ENCODE measurements around the gene IFI6. TPM values are rescaled to one million over a fixed set of nuclear protein-coding genes. Genes with fewer than 3 reads are reported as not detected.
A peak's percentile ranks its signal among the peaks of the same experiment; 100 is the strongest.

Gene IFI6
- total and polyA plus RNA-seq, 2 of the 13 experiments (the other 11 are each of a cell fraction or from before 2014, with no cell fraction given) = 12.9 to 13.2 TPM

DNA sequence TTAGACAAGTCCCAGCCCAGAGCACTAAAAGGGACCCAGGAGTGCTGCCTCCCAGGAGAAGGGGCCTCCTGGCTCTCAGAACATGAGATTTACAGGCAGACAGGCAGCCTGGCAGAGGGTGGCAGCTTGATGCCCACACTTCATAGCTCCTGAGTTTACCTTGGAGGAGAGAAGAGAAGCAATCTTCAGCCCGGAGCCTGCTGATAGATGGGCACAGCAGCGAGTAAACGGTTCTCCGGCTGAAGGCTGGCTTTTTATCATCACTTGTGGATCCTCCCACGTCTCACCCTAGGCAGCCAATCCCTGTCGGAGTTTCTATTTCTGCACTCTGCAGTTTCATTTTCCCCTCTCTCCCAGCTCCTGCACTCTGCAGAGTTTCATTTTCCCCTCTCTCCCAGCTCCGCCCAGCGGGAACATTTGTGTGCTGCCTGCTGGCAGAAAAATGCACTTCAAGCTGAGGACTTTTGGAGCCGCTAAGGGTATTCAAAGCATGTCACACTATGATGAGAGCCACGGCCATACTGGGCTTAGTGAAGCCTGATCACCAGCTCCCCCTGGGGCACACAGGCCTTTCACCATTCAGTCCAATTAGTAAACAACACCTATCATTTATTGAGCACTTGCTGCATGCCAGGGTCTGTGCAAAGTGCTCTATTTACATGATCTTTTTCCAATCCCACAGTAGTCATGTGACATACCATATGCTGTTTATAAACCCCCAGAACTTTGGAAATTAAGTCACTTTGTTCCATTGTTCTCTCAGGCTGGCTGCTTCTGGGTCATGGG, at the start of gene IFI6 (continued):
- TF ChIP-seq SP140L (CRISPR knock-in tag; IDR thresholded peaks at IDR 0.05; ENCODE audit: borderline replicate concordance) = no peak
- TF ChIP-seq PRMT3 (CRISPR knock-in tag; IDR thresholded peaks at IDR 0.05; ENCODE audit: borderline replicate concordance, low read depth) = no peak
- no peak for TF ChIP-seq KDM6A (CRISPR knock-in tag; IDR thresholded peaks at IDR 0.05; ENCODE audit: low read depth)
- TF ChIP-seq PPARG (CRISPR knock-in tag; conservative IDR thresholded peaks at IDR 0.05) = no peak
- TF ChIP-seq, protein P1, sequence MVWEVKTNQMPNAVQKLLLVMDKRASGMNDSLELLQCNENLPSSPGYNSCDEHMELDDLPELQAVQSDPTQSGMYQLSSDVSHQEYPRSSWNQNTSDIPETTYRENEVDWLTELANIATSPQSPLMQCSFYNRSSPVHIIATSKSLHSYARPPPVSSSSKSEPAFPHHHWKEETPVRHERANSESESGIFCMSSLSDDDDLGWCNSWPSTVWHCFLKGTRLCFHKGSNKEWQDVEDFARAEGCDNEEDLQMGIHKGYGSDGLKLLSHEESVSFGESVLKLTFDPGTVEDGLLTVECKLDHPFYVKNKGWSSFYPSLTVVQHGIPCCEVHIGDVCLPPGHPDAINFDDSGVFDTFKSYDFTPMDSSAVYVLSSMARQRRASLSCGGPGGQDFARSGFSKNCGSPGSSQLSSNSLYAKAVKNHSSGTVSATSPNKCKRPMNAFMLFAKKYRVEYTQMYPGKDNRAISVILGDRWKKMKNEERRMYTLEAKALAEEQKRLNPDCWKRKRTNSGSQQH (CRISPR knock-in tag; IDR thresholded peaks at IDR 0.05; ENCODE audit: low read depth) = no peak
- TF ChIP-seq ZFP36L2 (CRISPR knock-in tag; IDR thresholded peaks at IDR 0.05) = no peak
- TF ChIP-seq, protein P2, sequence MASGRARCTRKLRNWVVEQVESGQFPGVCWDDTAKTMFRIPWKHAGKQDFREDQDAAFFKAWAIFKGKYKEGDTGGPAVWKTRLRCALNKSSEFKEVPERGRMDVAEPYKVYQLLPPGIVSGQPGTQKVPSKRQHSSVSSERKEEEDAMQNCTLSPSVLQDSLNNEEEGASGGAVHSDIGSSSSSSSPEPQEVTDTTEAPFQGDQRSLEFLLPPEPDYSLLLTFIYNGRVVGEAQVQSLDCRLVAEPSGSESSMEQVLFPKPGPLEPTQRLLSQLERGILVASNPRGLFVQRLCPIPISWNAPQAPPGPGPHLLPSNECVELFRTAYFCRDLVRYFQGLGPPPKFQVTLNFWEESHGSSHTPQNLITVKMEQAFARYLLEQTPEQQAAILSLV (CRISPR knock-in tag; IDR thresholded peaks at IDR 0.05; ENCODE audit: borderline replicate concordance) = no peak
- TF ChIP-seq JUN (CRISPR knock-in tag; IDR thresholded peaks at IDR 0.05) = no peak
- no peak for TF ChIP-seq THYN1 (CRISPR knock-in tag; IDR thresholded peaks at IDR 0.05; ENCODE audit: borderline replicate concordance, low read depth)
- TF ChIP-seq ZNF33B (CRISPR knock-in tag; IDR thresholded peaks at IDR 0.05) = no peak
- TF ChIP-seq CBX1 (IDR thresholded peaks at IDR 0.05; ENCODE audit: low read depth) = no peak
- TF ChIP-seq ZNF720 (CRISPR knock-in tag; IDR thresholded peaks at IDR 0.05) = no peak
- TF ChIP-seq, protein P3, sequence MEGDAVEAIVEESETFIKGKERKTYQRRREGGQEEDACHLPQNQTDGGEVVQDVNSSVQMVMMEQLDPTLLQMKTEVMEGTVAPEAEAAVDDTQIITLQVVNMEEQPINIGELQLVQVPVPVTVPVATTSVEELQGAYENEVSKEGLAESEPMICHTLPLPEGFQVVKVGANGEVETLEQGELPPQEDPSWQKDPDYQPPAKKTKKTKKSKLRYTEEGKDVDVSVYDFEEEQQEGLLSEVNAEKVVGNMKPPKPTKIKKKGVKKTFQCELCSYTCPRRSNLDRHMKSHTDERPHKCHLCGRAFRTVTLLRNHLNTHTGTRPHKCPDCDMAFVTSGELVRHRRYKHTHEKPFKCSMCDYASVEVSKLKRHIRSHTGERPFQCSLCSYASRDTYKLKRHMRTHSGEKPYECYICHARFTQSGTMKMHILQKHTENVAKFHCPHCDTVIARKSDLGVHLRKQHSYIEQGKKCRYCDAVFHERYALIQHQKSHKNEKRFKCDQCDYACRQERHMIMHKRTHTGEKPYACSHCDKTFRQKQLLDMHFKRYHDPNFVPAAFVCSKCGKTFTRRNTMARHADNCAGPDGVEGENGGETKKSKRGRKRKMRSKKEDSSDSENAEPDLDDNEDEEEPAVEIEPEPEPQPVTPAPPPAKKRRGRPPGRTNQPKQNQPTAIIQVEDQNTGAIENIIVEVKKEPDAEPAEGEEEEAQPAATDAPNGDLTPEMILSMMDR (CRISPR knock-in tag; IDR thresholded peaks at IDR 0.05) = peak; percentile 50
- TF ChIP-seq, protein P4, sequence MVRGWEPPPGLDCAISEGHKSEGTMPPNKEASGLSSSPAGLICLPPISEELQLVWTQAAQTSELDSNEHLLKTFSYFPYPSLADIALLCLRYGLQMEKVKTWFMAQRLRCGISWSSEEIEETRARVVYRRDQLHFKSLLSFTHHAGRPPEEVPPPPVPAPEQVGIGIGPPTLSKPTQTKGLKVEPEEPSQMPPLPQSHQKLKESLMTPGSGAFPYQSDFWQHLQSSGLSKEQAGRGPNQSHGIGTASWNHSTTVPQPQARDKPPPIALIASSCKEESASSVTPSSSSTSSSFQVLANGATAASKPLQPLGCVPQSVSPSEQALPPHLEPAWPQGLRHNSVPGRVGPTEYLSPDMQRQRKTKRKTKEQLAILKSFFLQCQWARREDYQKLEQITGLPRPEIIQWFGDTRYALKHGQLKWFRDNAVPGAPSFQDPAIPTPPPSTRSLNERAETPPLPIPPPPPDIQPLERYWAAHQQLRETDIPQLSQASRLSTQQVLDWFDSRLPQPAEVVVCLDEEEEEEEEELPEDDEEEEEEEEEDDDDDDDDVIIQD (CRISPR knock-in tag; IDR thresholded peaks at IDR 0.05; ENCODE audit: low read depth) = no peak
- TF ChIP-seq, protein P5, sequence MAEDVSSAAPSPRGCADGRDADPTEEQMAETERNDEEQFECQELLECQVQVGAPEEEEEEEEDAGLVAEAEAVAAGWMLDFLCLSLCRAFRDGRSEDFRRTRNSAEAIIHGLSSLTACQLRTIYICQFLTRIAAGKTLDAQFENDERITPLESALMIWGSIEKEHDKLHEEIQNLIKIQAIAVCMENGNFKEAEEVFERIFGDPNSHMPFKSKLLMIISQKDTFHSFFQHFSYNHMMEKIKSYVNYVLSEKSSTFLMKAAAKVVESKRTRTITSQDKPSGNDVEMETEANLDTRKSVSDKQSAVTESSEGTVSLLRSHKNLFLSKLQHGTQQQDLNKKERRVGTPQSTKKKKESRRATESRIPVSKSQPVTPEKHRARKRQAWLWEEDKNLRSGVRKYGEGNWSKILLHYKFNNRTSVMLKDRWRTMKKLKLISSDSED (CRISPR knock-in tag; IDR thresholded peaks at IDR 0.05) = no peak
- TF ChIP-seq ZNF337 (CRISPR knock-in tag; IDR thresholded peaks at IDR 0.05; ENCODE audit: borderline replicate concordance, low read depth) = no peak
- TF ChIP-seq SRSF9 (IDR thresholded peaks at IDR 0.05; ENCODE audit: borderline replicate concordance, insufficient read depth, low read depth, low read length, poor library complexity, severe bottlenecking) = no peak
- TF ChIP-seq FOSL2 (CRISPR knock-in tag; IDR thresholded peaks at IDR 0.05) = no peak
- TF ChIP-seq, protein P6, sequence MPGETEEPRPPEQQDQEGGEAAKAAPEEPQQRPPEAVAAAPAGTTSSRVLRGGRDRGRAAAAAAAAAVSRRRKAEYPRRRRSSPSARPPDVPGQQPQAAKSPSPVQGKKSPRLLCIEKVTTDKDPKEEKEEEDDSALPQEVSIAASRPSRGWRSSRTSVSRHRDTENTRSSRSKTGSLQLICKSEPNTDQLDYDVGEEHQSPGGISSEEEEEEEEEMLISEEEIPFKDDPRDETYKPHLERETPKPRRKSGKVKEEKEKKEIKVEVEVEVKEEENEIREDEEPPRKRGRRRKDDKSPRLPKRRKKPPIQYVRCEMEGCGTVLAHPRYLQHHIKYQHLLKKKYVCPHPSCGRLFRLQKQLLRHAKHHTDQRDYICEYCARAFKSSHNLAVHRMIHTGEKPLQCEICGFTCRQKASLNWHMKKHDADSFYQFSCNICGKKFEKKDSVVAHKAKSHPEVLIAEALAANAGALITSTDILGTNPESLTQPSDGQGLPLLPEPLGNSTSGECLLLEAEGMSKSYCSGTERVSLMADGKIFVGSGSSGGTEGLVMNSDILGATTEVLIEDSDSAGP (CRISPR knock-in tag; IDR thresholded peaks at IDR 0.05; ENCODE audit: borderline replicate concordance) = no peak; the same call in 1 of the 2 replicates
- 0 out of 2 replicates have a peak, but pooled peaks have one; percentile 56 for TF ChIP-seq HOXA5 (CRISPR knock-in tag; IDR thresholded peaks at IDR 0.05)
